ENCODE data around the gene SH3PXD2A.

DNA sequence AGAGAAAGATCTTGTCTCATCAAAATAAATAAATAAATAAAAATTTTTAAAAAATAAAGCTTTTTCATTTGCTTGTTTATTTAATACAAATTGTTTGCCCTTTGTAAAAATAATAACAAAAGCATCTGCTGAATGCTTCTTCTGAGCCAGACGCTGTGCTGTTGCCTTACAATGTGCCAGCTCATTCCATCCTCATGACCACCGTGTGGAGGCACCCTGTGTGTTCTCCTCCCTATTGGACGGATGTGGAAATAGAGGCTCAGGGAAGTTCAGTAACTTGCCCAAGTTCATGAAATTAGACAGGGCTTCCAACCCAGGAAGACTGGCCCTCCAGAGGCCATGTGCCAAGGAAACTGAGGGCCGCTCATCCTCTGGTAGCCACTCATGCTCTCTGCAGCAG lies 120.6 kb downstream of the SH3PXD2A start:
- TF ChIP-seq, protein P1, sequence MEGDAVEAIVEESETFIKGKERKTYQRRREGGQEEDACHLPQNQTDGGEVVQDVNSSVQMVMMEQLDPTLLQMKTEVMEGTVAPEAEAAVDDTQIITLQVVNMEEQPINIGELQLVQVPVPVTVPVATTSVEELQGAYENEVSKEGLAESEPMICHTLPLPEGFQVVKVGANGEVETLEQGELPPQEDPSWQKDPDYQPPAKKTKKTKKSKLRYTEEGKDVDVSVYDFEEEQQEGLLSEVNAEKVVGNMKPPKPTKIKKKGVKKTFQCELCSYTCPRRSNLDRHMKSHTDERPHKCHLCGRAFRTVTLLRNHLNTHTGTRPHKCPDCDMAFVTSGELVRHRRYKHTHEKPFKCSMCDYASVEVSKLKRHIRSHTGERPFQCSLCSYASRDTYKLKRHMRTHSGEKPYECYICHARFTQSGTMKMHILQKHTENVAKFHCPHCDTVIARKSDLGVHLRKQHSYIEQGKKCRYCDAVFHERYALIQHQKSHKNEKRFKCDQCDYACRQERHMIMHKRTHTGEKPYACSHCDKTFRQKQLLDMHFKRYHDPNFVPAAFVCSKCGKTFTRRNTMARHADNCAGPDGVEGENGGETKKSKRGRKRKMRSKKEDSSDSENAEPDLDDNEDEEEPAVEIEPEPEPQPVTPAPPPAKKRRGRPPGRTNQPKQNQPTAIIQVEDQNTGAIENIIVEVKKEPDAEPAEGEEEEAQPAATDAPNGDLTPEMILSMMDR (IDR thresholded peaks at IDR 0.05; ENCODE audit: insufficient read depth, low read depth, low read length), result no peak
- TF ChIP-seq EZH2 (IDR thresholded peaks at IDR 0.05; ENCODE audit: insufficient read depth, low read length), result no peak
